Endothelial cell of umbilical vein (primary cell): ENCODE results near the gene TNS1. TPM values are rescaled to one million over a fixed set of nuclear protein-coding genes. Genes with fewer than 3 reads are reported as not detected.

ENCODE experiments used
- BruUV-seq: library from RNA; stranded (reverse); fragments of 400-500 nt; replicated peaks from 2 replicates; lab custom pipeline; 2021; lab: Mats Ljungman, UMichigan
- CTCF ChIA-PET: fragments of 300-600, 350-600 bp; sonication (Branson Sonifier 250); formaldehyde crosslinking; loops from one replicate; lab custom pipeline; 2021; ENCODE audit warnings: antibody characterized with exemption, inconsistent platforms; lab: Charles Lee
- POLR2A ChIA-PET: fragments of 300-600, 350-600 bp; sonication (Branson Sonifier 250); formaldehyde crosslinking; loops from one replicate; lab custom pipeline; 2021; ENCODE audit warnings: antibody characterized with exemption, inconsistent platforms; lab: Charles Lee
- DNase-seq: peaks from one replicate; pipeline ENCODE4 v3.0.0-alpha.2; 2011; ENCODE audit warnings: low read depth, low spot score
- FAIRE-seq: peaks from 2 replicates; lab custom pipeline; 2011; peaks lifted over from hg19 to GRCh38; lab: Jason Lieb, UNC
- H2AFZ ChIP-seq: 2 replicates; pipeline ENCODE4 v1.6.0; 2012; ENCODE audit warnings: low read depth, low read length, control low read depth, inconsistent platforms
- H3K27ac ChIP-seq: 2 replicates; pipeline ENCODE4 v1.5.1; 2011; ENCODE audit warnings: low read depth, mild to moderate bottlenecking, control low read depth, low read length, moderate library complexity; ENCODE audit not compliant: insufficient read depth
- H3K27me3 ChIP-seq, 2 experiments: 2 replicates each; pipeline versions ENCODE4 v1.6.0 to v1.6.1; 2011; ENCODE audit warnings: low read length in 2 of 2, mixed read lengths in 1 of 2; ENCODE audit not compliant: control insufficient read depth in 2 of 2, insufficient read depth in 2 of 2
- H3K36me3 ChIP-seq, 2 experiments: 2 replicates in 1 of 2; 3 replicates in 1 of 2; pipeline ENCODE4 v1.5.1; 2011; ENCODE audit warnings: low read length in 2 of 2, mild to moderate bottlenecking in 1 of 2, moderate library complexity in 1 of 2; ENCODE audit not compliant: control insufficient read depth in 2 of 2, insufficient read depth in 2 of 2; ENCODE audit errors: extremely low read depth in 1 of 2
- H3K4me1 ChIP-seq: 3 replicates; pipeline ENCODE4 v1.5.1; 2011; ENCODE audit warnings: mild to moderate bottlenecking, low read length; ENCODE audit not compliant: control insufficient read depth, insufficient read depth; ENCODE audit errors: extremely low read depth
- H3K4me2 ChIP-seq: 2 replicates; pipeline ENCODE4 v1.6.1; 2011; ENCODE audit warnings: low read length, control low read depth, mixed read lengths; ENCODE audit not compliant: insufficient read depth
- H3K4me3 ChIP-seq, 3 experiments: fragments of 200-600 bp in 1 of 3; sonication (generic), shearing (Covaris generic) in 1 of 3; replicated peaks in 1 of 3; 2 replicates each; pipeline ENCODE4 v1.5.1; 2011 to 2016; ENCODE audit warnings: control low read depth in 3 of 3, low read length in 3 of 3, mild to moderate bottlenecking in 2 of 3, inconsistent platforms in 1 of 3, low read depth in 1 of 3, moderate library complexity in 1 of 3; ENCODE audit not compliant: insufficient read depth in 1 of 3
- H3K79me2 ChIP-seq: 2 replicates; pipeline ENCODE4 v1.6.0; 2012; ENCODE audit warnings: low read length, inconsistent platforms; ENCODE audit not compliant: control insufficient read depth, insufficient read depth
- H3K9ac ChIP-seq: replicated peaks from 2 replicates; pipeline ENCODE3; 2011; ENCODE audit warnings: low read length, control low read depth; ENCODE audit not compliant: insufficient read depth; ENCODE audit errors: extremely low read depth
- H3K9me1 ChIP-seq: replicated peaks from 3 replicates; pipeline ENCODE4 v1.6.0; 2011; ENCODE audit warnings: mild to moderate bottlenecking, low read length; ENCODE audit not compliant: control insufficient read depth, insufficient read depth; ENCODE audit errors: extremely low read depth
- H3K9me3 ChIP-seq: replicated peaks from 2 replicates; pipeline ENCODE4 v1.5.1; 2012; ENCODE audit warnings: low read length, inconsistent platforms; ENCODE audit not compliant: control insufficient read depth, insufficient read depth
- H4K20me1 ChIP-seq: replicated peaks from 2 replicates; pipeline ENCODE3; 2011; ENCODE audit warnings: mild to moderate bottlenecking, low read length; ENCODE audit not compliant: control insufficient read depth, insufficient read depth; ENCODE audit errors: extremely low read depth
- EZH2 ChIP-seq: IDR thresholded peaks from 2 replicates; pipeline ENCODE4 v1.6.1; 2012; ENCODE audit warnings: borderline replicate concordance, low read depth, mild to moderate bottlenecking, moderate library complexity, low read length, inconsistent platforms; ENCODE audit not compliant: severe bottlenecking
- FOS ChIP-seq: IDR thresholded peaks from 2 replicates; pipeline ENCODE4 v1.6.1; 2011; ENCODE audit warnings: mild to moderate bottlenecking, low read length, moderate library complexity, borderline replicate concordance; ENCODE audit not compliant: insufficient read depth
- GATA2 ChIP-seq: IDR thresholded peaks from 2 replicates; pipeline ENCODE4 v1.7.0; 2011; ENCODE audit warnings: low read depth, mild to moderate bottlenecking, moderate library complexity, mixed read lengths, low read length; ENCODE audit not compliant: insufficient read length, insufficient read depth
- JUN ChIP-seq: IDR thresholded peaks from 2 replicates; pipeline ENCODE4 v1.6.1; 2011; ENCODE audit warnings: borderline replicate concordance, low read depth; ENCODE audit not compliant: insufficient read length, insufficient read depth
- MYC ChIP-seq: IDR thresholded peaks from one replicate; pipeline ENCODE4 v1.6.1; 2011; ENCODE audit warnings: mild to moderate bottlenecking, low read depth, low read length
- POLR2A ChIP-seq: IDR thresholded peaks from 2 replicates; pipeline ENCODE4 v1.6.1; 2012; ENCODE audit warnings: low read depth, mild to moderate bottlenecking, control low read depth, low read length
- POLR2AphosphoS5 ChIP-seq: IDR thresholded peaks from 2 replicates; pipeline ENCODE4 v1.6.1; 2012; ENCODE audit warnings: low read depth, mild to moderate bottlenecking, control low read depth, low read length, moderate library complexity; ENCODE audit not compliant: insufficient read depth
- dilution Hi-C: fragments of 300-500 bp; cut with MboI; formaldehyde crosslinking; loops from one replicate; pipeline ENCODE4 v1.15.0; 2019; ENCODE audit warnings: low sequenced_read_pairs; ENCODE audit not compliant: extremely low pct_ligation_motif_present
- intact Hi-C: fragments of 100-400 bp; cut with micrococcal nuclease; formaldehyde crosslinking; loops from one replicate; pipeline ENCODE4 v1.10.0; 2022
- polyA plus RNA-seq, 4 experiments: library from polyadenylated mRNA; depleted of rRNA in 3 of 4; stranded (reverse) in 3 of 4; unstranded in 1 of 4; fragments of >200 nt; gene quantifications; 2 replicates each; pipeline versions ENCODE4 v1.2.1 to v1.2.3, GENCODE V29; 2011 to 2012; ENCODE audit warnings: missing spikeins in 1 of 4
- total RNA-seq: library from RNA; stranded (reverse); gene quantifications from 2 replicates; pipeline ENCODE4 v1.2.3, GENCODE V29; 2021
- TF ChIP-seq, protein P1 (sequence below): IDR thresholded peaks from 2 replicates; pipeline ENCODE4 v1.6.1; 2011; ENCODE audit not compliant: insufficient read depth, insufficient read length
- TF ChIP-seq, protein P2 (sequence below), 2 donors: IDR thresholded peaks; 1 replicate in 1 of 2; 2 replicates in 1 of 2; pipeline ENCODE4 v1.5.1; 2011; ENCODE audit warnings: low read length in 2 of 2, mild to moderate bottlenecking in 2 of 2, moderate library complexity in 2 of 2, control low read depth in 1 of 2, inconsistent platforms in 1 of 2, low read depth in 1 of 2; ENCODE audit not compliant: insufficient read depth in 1 of 2; ENCODE audit errors: extremely low read depth in 1 of 2

The TNS1 gene
- total and polyA plus RNA-seq, 2 donors (not counting 3 experiments of a cell fraction or from before 2014, with no cell fraction given) = 11.0 to 52.1 TPM

DNA sequence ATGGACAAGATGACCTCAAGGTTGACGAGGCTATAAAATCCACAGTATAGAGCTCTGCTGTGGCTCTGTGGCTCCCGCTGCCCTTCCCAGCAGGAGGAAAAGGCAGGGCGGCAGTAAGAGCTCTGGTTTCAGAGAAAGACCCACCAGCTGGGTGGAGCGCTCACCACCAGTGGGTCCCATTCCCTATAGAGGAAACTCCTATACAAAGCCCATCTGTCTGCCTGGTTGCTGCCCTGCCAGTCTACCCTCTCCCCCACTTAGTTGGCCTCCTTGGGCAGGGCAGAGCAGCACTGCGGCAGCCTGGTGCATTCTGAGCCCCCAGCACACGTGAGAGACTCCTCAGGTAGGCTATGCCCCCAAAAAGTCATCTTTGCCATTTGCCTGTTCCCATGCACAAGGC is 26.5 kb downstream of the TNS1 start:
- Histone ChIP-seq H3K9me3 (no peaks in the 10 kb centered on the region), H3K36me3 (no peaks in the 10 kb centered on the region), H3K27ac (no peak overlapping the region), H4K20me1 (no peaks in the 10 kb centered on the region), H3K4me1 (peaks cover 10% of the 10 kb centered on the region), H3K4me3 (no peak overlapping the region), H3K9ac (no peak overlapping the region), H3K27me3 (no peaks in the 10 kb centered on the region), H2AFZ (no peak overlapping the region), H3K79me2 (no peaks in the 10 kb centered on the region), H3K4me2 (no peak overlapping the region), H3K9me1 (no peaks in the 10 kb centered on the region)
- DNase-seq (no peak), FAIRE-seq (no peak)
- TF ChIP-seq JUN = no peak
- TF ChIP-seq FOS = no peak
- TF ChIP-seq, protein P1, sequence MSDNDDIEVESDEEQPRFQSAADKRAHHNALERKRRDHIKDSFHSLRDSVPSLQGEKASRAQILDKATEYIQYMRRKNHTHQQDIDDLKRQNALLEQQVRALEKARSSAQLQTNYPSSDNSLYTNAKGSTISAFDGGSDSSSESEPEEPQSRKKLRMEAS = no peak
- no peak for TF ChIP-seq MYC
- TF ChIP-seq POLR2A = no peak
- TF ChIP-seq, protein P2, sequence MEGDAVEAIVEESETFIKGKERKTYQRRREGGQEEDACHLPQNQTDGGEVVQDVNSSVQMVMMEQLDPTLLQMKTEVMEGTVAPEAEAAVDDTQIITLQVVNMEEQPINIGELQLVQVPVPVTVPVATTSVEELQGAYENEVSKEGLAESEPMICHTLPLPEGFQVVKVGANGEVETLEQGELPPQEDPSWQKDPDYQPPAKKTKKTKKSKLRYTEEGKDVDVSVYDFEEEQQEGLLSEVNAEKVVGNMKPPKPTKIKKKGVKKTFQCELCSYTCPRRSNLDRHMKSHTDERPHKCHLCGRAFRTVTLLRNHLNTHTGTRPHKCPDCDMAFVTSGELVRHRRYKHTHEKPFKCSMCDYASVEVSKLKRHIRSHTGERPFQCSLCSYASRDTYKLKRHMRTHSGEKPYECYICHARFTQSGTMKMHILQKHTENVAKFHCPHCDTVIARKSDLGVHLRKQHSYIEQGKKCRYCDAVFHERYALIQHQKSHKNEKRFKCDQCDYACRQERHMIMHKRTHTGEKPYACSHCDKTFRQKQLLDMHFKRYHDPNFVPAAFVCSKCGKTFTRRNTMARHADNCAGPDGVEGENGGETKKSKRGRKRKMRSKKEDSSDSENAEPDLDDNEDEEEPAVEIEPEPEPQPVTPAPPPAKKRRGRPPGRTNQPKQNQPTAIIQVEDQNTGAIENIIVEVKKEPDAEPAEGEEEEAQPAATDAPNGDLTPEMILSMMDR (IDR thresholded peaks at IDR 0.05; ENCODE audit: extremely low read depth in 1 of 2, insufficient read depth in 1 of 2, low read depth in 1 of 2, low read length in 2 of 2) = no peak
- TF ChIP-seq GATA2 = no peak
- TF ChIP-seq POLR2AphosphoS5 = no peak
- no peak for TF ChIP-seq EZH2
- intact Hi-C loops (no loop called here), dilution Hi-C loops (no loop called here)
- no TSS peak for BruUV-seq
- ChIA-PET CTCF (interaction anchor here (1.1 kb wide), 1 partner anchor 18 kb away, joined by 3 read pairs; no protein-coding TSS in a partner anchor), POLR2A (no interaction called here)
